ENCODE data around the gene AXL.
"Not testable (repeated sequence)": the region's sequence is repeated elsewhere in the genome, so short reads cannot be mapped to it uniquely, and the experiment has no call there.

The AXL gene

DNA sequence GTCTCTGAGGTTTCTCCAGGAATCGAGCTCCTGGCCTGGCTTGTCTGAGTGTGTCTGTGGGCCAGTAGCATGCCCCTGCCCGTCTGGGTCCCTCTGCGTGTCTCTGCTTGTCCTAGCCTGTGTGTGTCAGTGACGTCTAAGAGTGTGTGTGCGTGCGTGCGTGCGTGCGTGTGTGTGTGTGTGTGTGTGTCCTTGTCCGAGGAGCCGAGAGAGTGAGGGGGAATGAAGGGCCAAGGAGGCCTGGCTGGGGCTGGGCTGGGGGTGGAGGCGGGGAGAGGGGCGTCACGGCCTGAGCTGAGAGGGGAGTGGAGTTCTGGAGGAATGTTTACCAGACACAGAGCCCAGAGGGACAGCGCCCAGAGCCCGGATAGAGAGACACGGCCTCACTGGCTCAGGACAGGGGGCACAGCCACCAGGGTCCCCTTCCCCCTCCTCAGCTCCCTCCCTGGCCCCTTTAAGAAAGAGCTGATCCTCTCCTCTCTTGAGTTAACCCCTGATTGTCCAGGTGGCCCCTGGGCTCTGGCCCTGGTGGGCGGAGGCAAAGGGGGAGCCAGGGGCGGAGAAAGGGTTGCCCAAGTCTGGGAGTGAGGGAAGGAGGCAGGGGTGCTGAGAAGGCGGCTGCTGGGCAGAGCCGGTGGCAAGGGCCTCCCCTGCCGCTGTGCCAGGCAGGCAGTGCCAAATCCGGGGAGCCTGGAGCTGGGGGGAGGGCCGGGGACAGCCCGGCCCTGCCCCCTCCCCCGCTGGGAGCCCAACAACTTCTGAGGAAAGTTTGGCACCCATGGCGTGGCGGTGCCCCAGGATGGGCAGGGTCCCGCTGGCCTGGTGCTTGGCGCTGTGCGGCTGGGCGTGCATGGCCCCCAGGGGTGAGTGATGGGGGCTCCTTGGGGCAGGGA is at the start of gene AXL:
Gene AXL, plus strand, starts transcription at position 609 of the 893 bp plus-strand sequence. Its CDS starts 170 bp downstream, at position 779.
- DNase-seq (ENCODE audit: low read depth), result no peak

GRCh38 chr19:41172297-41173164 is 46.5 kb upstream of the AXL start:
- no peak for DNase-seq (ENCODE audit: low read depth)

DNA sequence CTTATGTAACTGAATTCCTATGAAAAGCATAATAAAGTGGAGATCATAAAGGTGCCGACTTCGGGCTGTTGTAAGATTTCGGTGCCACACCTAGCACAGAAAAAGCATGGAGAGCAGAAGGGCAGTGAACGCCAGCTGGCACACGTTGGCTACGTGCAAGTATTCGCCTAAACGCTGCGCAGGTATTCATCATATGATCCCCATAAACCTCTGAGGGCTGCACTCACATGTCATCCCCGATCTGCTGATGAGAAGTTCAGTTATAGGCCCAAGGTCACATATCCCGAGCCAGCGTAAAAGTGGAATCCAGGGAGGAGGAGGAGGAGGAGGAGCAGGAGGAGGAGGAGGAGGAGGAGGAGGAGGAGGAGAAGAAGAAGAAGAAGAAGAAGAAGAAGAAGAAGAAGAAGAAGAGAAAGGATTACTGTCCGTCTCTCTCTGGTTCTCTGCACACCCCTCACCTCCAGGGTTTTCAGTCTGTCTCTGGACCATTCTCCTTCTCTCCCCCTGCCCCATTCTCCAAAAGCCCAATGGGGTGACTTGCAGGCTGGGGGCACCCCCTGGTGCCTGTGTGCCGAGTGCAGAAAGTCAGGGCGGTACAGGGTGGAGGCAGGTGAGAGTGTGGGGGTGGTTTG is 44.6 kb upstream of the AXL start:
- DNase-seq (ENCODE audit: low read depth), result no peak

- peak; percentile 6 for DNase-seq (ENCODE audit: low read depth)
Observed at GRCh38 chr19:41175801-41176777, 42.9 kb upstream of the AXL start.

DNA sequence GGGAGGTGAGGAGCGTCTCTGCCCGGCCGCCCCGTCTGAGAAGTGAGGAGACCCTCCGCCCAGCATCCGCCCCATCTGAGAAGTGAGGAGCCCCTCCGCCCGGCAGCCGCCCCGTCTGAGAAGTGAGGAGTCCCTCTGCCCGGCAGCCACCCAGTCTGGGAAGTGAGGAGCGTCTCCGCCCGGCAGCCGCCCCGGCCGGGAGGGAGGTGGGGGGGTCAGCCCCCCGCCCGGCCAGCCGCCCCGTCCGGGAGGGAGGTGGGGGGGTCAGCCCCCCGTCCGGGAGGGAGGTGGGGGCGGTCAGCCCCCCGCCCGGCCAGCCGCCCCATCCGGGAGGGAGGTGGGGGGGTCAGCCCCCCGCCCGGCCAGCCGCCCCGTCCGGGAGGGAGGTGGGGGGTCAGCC is 38.9 kb upstream of the AXL start:
- DNase-seq (ENCODE audit: low read depth), result not testable (repeated sequence)

DNA sequence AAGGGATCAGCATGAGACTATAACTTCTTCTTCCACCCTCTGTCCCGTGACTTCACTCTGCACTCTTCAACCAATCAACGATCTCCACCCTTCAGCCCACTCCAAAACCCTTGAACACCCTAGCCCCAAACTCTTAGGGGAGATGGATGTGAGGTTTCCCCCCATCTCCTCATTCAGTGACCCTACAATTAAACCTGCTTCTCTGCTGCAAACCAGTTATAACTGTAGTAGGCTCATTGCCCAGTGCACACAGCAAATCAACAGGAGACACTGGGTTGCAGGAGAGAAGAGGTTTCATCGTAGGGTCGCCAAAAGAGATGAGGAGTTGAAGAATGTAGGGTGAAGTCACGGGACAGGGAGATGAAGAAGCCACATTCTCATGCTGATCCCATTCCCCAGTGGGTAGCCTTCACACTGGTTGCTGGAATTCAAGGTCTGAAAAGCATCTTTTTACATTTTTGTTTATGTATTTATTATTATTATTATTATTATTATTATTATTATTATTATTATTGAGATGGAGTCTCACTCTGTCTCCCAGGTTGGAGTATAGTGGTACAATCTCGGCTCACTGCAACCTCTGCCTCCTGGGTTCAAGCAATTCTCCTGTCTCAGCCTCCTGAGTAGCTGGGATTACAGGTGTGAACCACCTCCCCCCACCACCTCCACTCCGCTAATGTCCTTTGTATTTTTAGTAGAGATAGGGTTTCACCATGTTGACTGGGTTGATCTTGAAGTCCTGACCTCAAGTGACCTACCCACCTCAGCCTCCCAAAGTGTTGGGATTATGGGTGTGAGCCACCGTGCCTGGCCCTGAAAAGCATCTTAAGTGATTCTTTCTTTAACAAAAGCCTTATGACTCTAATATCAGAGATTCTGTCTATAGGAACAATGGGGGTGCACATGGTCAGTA is 31.8 kb upstream of the AXL start:
- no peak for DNase-seq (ENCODE audit: low read depth)

DNA sequence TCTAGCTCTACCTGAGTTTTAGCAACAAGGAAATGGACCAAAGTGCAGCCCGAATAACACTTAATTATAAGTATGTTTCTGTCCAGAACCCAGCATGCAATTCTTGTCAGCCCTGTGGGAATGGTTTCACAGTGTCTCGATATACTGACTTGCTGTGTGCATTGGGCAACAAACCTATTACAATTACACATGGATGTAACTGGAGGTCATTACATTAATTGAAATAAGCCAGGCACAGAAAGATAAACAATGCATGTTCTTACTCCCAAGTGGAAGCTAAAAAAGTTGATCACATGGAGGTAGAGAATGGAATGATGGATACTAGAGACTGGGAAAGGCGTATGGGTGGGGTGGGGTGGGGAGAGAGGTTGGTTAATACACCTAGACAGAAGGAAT is 31.1 kb upstream of the AXL start:
- no peak for DNase-seq (ENCODE audit: low read depth)

- DNase-seq (ENCODE audit: low read depth), result no peak
Observed at GRCh38 chr19:41189425-41190065, 29.5 kb upstream of the AXL start.

GRCh38 chr19:41192574-41193429 is 26.2 kb upstream of the AXL start, which contains the start of gene CYP2S1:
Gene CYP2S1, plus strand, starts transcription at chr19:41193219. Its CDS starts 46 bp downstream, at chr19:41193265.
- DNase-seq (ENCODE audit: low read depth), result no peak

DNA sequence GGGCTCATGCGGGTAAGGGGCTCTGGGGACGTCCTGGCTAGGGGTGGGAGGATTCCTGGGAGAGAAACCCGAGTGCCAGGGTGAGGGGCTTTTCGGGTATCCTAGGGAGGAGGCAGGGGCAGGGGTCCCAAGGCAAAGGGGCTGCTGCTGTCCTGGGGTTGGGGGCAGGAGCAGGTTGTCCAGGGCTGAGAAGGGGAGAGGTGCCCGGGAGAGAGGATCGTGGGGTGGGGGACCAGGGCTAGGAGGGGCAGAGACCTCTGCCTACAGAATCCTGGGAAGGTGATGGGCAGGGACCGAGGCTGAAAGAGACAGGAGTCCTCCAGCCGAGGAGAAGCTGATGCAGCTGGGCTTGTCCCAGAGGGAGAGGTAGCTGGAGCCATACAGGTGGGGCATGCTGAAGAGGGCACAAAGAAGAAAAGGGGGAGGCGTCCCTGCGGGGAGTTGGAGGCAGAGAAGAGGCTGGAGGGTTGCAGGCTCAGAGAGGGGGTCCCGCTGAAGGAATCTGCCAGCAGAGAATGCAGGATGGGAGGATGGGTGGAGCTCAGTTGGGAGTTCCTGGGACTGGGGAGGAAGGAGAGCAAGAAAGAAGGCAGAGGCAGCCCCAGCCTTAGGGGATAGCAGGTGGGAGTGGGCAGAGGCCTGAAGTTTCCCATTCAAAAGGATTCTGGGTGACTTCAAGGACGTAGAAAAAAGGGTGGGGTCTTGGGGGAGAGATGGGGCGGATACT is 25.4 kb upstream of the AXL start:
- no peak for DNase-seq (ENCODE audit: low read depth)

DNA sequence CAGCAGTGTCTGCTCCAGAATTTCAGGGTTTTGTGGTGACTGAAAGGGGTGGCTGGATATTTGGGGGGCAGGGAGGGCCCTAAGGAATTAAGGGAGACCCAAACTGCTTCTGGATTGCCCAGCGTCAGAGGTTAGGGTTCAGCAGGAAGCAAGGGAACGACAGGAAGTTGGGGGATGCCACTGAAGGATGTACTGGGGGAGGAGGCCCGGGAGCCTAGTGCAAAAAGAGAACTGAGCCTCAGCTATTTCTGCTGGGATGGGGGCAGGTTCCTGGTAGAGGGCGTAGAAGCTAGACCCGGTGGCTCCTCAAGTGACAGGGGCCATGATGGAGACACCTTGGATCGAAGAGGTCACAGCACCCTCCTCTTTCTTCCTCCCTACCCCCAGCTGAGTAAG is 24.9 kb upstream of the AXL start:
- no peak for DNase-seq (ENCODE audit: low read depth)

GRCh38 chr19:41195675-41196497 is 23.1 kb upstream of the AXL start:
- DNase-seq (ENCODE audit: low read depth), result no peak

DNA sequence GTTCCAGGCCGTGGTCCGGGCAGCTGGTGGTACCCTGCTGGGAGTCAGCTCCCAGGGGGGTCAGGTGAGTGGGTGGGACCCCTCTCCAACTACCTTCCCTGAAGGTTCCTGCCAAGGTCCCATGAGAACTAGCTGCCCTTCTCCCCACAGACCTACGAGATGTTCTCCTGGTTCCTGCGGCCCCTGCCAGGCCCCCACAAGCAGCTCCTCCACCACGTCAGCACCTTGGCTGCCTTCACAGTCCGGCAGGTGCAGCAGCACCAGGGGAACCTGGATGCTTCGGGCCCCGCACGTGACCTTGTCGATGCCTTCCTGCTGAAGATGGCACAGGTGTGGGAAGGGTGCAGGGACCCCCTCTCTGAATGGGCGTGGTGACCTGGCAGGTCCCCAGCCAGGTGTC is 20.5 kb upstream of the AXL start:
- no peak for DNase-seq (ENCODE audit: low read depth)

GRCh38 chr19:41203371-41203770 is 15.7 kb upstream of the AXL start:
- no peak for DNase-seq (ENCODE audit: low read depth)

DNA sequence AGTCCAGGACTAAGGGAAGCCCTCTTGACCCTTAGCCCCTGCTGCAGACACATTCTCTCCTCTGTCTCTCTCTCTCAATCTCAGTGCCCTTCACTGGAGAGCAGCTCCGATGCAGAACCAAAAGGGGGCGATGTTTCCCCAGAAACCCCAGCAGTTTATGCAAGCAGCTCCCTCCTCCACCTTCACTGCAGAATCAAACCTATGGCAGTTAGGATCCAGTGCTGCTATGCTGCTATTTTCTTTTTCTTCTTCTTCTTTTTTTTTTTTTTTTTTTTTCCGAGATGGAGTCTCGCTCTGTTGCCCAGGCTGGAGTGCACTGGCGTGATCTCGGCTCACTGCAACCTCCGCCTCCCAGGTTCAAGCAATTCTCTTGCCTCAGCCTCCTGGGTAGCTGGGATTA is 14.7 kb upstream of the AXL start:
- DNase-seq (ENCODE audit: low read depth), result peak; percentile 66

DNA sequence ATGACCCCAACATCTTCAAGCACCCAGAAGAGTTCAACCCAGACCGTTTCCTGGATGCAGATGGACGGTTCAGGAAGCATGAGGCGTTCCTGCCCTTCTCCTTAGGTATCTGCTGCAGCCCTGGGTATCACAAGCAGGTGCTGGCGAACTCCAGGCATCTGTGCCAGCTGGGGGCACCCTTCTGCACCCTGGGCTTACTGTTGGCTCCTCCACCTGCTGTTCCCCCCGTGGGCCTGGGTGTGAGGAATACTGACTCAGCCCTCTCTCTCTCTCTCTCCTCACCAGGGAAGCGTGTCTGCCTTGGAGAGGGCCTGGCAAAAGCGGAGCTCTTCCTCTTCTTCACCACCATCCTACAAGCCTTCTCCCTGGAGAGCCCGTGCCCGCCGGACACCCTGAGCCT is 13.0 kb upstream of the AXL start:
- DNase-seq (ENCODE audit: low read depth), result no peak

GRCh38 chr19:41206456-41206855 is 12.6 kb upstream of the AXL start:
- no peak for DNase-seq (ENCODE audit: low read depth)

Measured in T-helper 22 cell (primary cell).